Measurements from ENCODE around the gene PTPRE.

PTPRE gene

GRCh38 chr10:128016423-128017060 lies 109.6 kb downstream of the PTPRE start:
- no peak for DNase-seq (ENCODE audit: insufficient read length, low spot score)
- FAIRE-seq: no peak
- TF ChIP-seq POLR2A (IDR thresholded peaks at IDR 0.05; ENCODE audit: low read depth, low read length): no peak
- TF ChIP-seq SPI1 (IDR thresholded peaks at IDR 0.05; ENCODE audit: low read depth, low read length): no peak
- no peak for TF ChIP-seq POU2F2 (IDR thresholded peaks at IDR 0.05; ENCODE audit: low read depth, low read length)
- TF ChIP-seq POLR2AphosphoS5 (IDR thresholded peaks at IDR 0.05; ENCODE audit: low read depth, low read length): no peak
- no peak for TF ChIP-seq PAX5 (IDR thresholded peaks at IDR 0.05; ENCODE audit: insufficient read depth, low read length, severe bottlenecking)
- TF ChIP-seq TAF1 (IDR thresholded peaks at IDR 0.05; ENCODE audit: low read depth, low read length): no peak

GRCh38 chr10:128017822-128018221 lies 110.9 kb downstream of the PTPRE start:
- FAIRE-seq (no peak), DNase-seq (ENCODE audit: insufficient read length, low spot score) (no peak)
- no peak for TF ChIP-seq POU2F2 (IDR thresholded peaks at IDR 0.05; ENCODE audit: low read depth, low read length)
- TF ChIP-seq SPI1 (IDR thresholded peaks at IDR 0.05; ENCODE audit: low read depth, low read length): no peak
- no peak for TF ChIP-seq POLR2A (IDR thresholded peaks at IDR 0.05; ENCODE audit: low read depth, low read length)
- no peak for TF ChIP-seq TAF1 (IDR thresholded peaks at IDR 0.05; ENCODE audit: low read depth, low read length)
- no peak for TF ChIP-seq POLR2AphosphoS5 (IDR thresholded peaks at IDR 0.05; ENCODE audit: low read depth, low read length)
- TF ChIP-seq PAX5 (IDR thresholded peaks at IDR 0.05; ENCODE audit: insufficient read depth, low read length, severe bottlenecking): no peak

GRCh38 chr10:128018236-128018635 lies 111.3 kb downstream of the PTPRE start:
- FAIRE-seq (no peak), DNase-seq (ENCODE audit: insufficient read length, low spot score) (no peak)
- TF ChIP-seq POU2F2 (IDR thresholded peaks at IDR 0.05; ENCODE audit: low read depth, low read length): no peak

- TF ChIP-seq SPI1 (IDR thresholded peaks at IDR 0.05; ENCODE audit: low read depth, low read length) (no peak), TAF1 (IDR thresholded peaks at IDR 0.05; ENCODE audit: low read depth, low read length) (no peak), PAX5 (IDR thresholded peaks at IDR 0.05; ENCODE audit: insufficient read depth, low read length, severe bottlenecking) (no peak), POLR2A (IDR thresholded peaks at IDR 0.05; ENCODE audit: low read depth, low read length) (no peak), POU2F2 (IDR thresholded peaks at IDR 0.05; ENCODE audit: low read depth, low read length) (no peak), POLR2AphosphoS5 (IDR thresholded peaks at IDR 0.05; ENCODE audit: low read depth, low read length) (no peak)
- FAIRE-seq (no peak), DNase-seq (ENCODE audit: insufficient read length, low spot score) (no peak)
Observed at GRCh38 chr10:128018691-128019090, 111.8 kb downstream of the PTPRE start.

- TF ChIP-seq TAF1 (IDR thresholded peaks at IDR 0.05; ENCODE audit: low read depth, low read length): no peak
- no peak for TF ChIP-seq POU2F2 (IDR thresholded peaks at IDR 0.05; ENCODE audit: low read depth, low read length)
- TF ChIP-seq POLR2A (IDR thresholded peaks at IDR 0.05; ENCODE audit: low read depth, low read length): no peak
- no peak for TF ChIP-seq PAX5 (IDR thresholded peaks at IDR 0.05; ENCODE audit: insufficient read depth, low read length, severe bottlenecking)
- TF ChIP-seq POLR2AphosphoS5 (IDR thresholded peaks at IDR 0.05; ENCODE audit: low read depth, low read length): no peak
- TF ChIP-seq SPI1 (IDR thresholded peaks at IDR 0.05; ENCODE audit: low read depth, low read length): no peak
- DNase-seq (ENCODE audit: insufficient read length, low spot score): no peak
- FAIRE-seq: no peak
Observed at GRCh38 chr10:128022261-128023196, 115.6 kb downstream of the PTPRE start.

GRCh38 chr10:128024426-128024825 lies 117.5 kb downstream of the PTPRE start:
- FAIRE-seq (no peak), DNase-seq (ENCODE audit: insufficient read length, low spot score) (no peak)
- TF ChIP-seq TAF1 (IDR thresholded peaks at IDR 0.05; ENCODE audit: low read depth, low read length) (no peak), POU2F2 (IDR thresholded peaks at IDR 0.05; ENCODE audit: low read depth, low read length) (no peak), SPI1 (IDR thresholded peaks at IDR 0.05; ENCODE audit: low read depth, low read length) (no peak), PAX5 (IDR thresholded peaks at IDR 0.05; ENCODE audit: insufficient read depth, low read length, severe bottlenecking) (no peak), POLR2A (IDR thresholded peaks at IDR 0.05; ENCODE audit: low read depth, low read length) (no peak), POLR2AphosphoS5 (IDR thresholded peaks at IDR 0.05; ENCODE audit: low read depth, low read length) (no peak)

GRCh38 chr10:128025437-128025836 lies 118.5 kb downstream of the PTPRE start:
- no peak for DNase-seq (ENCODE audit: insufficient read length, low spot score)
- no peak for FAIRE-seq
- TF ChIP-seq PAX5 (IDR thresholded peaks at IDR 0.05; ENCODE audit: insufficient read depth, low read length, severe bottlenecking) (no peak), POU2F2 (IDR thresholded peaks at IDR 0.05; ENCODE audit: low read depth, low read length) (no peak), SPI1 (IDR thresholded peaks at IDR 0.05; ENCODE audit: low read depth, low read length) (no peak), POLR2A (IDR thresholded peaks at IDR 0.05; ENCODE audit: low read depth, low read length) (no peak), POLR2AphosphoS5 (IDR thresholded peaks at IDR 0.05; ENCODE audit: low read depth, low read length) (no peak), TAF1 (IDR thresholded peaks at IDR 0.05; ENCODE audit: low read depth, low read length) (no peak)

GRCh38 chr10:128025951-128026350 lies 119.0 kb downstream of the PTPRE start:
- no peak for FAIRE-seq

GRCh38 chr10:128026615-128027300 lies 119.9 kb downstream of the PTPRE start:
- TF ChIP-seq POLR2AphosphoS5 (IDR thresholded peaks at IDR 0.05; ENCODE audit: low read depth, low read length) (no peak), PAX5 (IDR thresholded peaks at IDR 0.05; ENCODE audit: insufficient read depth, low read length, severe bottlenecking) (no peak), TAF1 (IDR thresholded peaks at IDR 0.05; ENCODE audit: low read depth, low read length) (no peak), POLR2A (IDR thresholded peaks at IDR 0.05; ENCODE audit: low read depth, low read length) (no peak), POU2F2 (IDR thresholded peaks at IDR 0.05; ENCODE audit: low read depth, low read length) (no peak), SPI1 (IDR thresholded peaks at IDR 0.05; ENCODE audit: low read depth, low read length) (no peak)
- DNase-seq (ENCODE audit: insufficient read length, low spot score) (no peak), FAIRE-seq (no peak)

More at GRCh38 chr10:128025951-128026350, 119.0 kb downstream of the PTPRE start:
- TF ChIP-seq SPI1 (IDR thresholded peaks at IDR 0.05; ENCODE audit: low read depth, low read length): no peak
- TF ChIP-seq POU2F2 (IDR thresholded peaks at IDR 0.05; ENCODE audit: low read depth, low read length): no peak
- TF ChIP-seq POLR2AphosphoS5 (IDR thresholded peaks at IDR 0.05; ENCODE audit: low read depth, low read length): no peak
- TF ChIP-seq PAX5 (IDR thresholded peaks at IDR 0.05; ENCODE audit: insufficient read depth, low read length, severe bottlenecking): no peak
- TF ChIP-seq TAF1 (IDR thresholded peaks at IDR 0.05; ENCODE audit: low read depth, low read length): no peak
- TF ChIP-seq POLR2A (IDR thresholded peaks at IDR 0.05; ENCODE audit: low read depth, low read length): no peak
- no peak for DNase-seq (ENCODE audit: insufficient read length, low spot score)
